NCI-H1048 (cell line): Measurements from ENCODE around the gene TULP1.

Experiments used
- DNase-seq: peaks from one replicate; lab custom pipeline; 2025; lab: John Stamatoyannopoulos, UW

Gene TULP1

DNA sequence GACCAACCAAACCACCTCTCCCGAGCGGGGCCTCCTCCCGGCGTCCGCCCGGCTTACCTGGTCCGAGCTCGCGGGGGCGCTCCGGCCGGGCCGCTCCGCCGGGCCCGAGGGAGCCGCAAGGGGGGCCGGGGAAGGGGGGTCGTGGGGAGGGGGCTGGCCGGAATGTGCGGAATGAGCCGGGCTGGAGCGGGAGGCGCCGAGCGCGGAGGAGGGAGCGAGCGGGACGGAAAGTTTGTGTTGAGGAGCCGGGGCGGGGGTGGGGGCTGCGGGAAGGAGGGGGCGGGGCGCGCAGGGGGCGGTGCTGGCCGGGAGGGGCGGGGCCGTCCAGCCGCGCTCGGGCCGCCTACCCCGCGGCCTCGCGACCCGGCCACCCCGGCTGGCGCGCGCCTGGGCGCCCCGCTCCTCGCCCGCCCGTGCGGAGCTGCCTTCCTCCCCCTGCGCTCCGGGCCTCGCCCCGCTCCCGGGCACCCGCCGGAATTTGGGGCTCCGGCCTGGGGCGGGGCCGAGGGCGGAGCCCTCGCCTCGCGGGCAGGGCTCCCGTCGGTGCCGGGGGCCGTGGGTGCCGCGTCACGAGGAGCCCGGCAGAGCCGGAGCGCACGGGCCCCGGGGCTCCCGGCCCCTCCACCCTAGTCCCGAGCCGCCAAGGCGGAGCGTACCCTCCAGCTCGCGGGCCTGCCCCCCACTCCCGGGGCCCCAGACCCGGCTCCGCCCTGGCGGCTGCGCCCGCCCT, 15.7 kb downstream of the TULP1 start, which contains the start of gene TEAD3:
TSS of gene TEAD3 (minus strand) at position 239 of the 730 bp plus-strand sequence.
- DNase-seq: no peak

DNA sequence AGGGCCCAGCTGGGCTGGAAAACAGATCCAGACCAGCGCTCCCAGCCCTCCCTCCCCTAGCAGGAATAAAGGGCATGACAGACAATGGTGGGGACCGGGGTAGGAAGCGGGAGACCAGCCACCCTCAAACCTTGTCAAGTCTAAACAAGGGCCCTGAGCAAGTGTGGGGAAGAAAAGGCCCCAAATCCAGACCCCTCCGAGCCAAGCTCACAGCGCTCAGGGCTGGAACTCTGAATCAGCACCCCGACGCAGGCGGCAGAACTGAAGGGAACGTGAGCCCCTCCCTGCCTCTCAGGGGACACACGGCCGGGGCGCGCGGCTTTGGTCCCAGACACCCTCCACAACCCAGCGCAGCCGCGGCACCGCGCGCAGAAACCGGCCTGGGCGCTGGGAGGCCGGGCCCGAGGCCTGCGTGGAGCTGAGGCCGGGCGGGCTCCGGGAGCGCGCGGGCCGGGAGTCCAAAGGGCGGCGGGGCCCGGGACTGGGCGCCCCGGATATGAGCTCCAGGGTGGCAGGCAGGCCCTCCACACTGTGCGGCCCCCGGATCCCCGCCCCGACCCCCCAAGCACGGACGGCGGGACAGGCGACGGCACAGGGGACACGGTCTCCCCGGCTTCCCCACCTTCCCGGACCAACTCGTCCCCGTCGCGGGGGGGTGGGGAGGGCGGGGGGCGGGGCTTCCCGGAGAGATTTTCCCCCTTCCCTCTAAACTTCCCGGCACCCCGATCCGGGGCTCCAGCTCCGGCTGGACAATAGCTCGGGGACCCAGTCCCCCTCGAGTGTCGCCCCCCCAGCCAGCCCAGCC, 16.5 kb downstream of the TULP1 start:
- DNase-seq: no peak

DNA sequence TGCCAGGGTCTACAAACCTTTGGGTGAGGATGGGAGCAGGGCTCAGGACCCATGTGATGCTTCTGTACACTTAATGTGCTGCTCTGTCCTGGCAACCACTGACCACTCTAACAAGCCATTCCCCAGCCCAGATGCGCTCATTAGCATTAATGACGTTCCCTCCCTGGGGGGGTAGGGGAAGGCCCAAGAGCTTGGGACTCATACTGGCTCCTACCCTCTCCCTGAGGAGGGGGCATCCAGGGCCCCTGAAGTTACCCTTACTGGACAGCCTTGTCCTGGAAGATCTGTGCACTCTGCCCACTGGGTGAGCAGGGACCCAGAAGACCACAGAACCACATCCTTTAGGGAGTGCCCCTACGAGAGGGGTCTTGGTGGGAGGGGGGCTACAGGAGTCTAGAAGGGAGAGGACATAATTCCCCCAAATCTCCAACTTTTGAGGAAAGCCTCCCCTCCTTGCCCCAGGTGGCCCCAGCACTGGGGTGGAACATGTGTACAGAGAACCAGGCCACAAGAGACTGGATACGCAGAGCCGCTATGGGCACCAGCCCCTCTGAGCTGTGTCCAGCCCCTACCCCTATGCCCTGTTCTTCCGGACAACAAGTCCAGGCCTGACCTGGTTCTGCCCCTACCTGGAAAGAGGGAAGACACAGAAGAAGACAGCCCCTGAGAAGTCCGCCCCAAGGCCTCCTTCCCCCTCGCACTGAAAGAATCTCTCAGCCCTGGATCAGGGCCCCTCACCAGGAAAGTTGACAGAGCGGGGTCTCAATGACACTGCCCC, 17.2 kb downstream of the TULP1 start:
- DNase-seq: no peak

DNA sequence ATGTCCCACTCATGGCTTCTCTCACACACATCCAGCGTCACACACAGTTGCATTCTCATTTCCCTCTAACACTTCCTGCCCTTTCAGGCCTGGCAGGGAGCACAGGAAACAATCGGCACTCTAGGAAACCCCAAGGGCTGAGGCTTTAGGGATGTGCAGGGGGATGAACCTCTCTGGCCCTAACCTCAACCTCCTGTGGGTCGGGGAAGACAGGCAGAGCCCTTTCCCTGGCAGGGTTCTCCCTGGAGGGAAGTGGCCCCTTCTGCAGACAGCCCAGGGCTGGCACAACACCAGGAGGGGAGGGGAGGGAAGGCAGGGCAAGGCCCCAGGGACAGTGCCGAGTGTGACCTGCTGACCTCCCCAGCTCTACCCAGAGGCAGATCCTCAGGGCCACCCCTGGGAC, 18.5 kb downstream of the TULP1 start:
- DNase-seq: no peak

DNA sequence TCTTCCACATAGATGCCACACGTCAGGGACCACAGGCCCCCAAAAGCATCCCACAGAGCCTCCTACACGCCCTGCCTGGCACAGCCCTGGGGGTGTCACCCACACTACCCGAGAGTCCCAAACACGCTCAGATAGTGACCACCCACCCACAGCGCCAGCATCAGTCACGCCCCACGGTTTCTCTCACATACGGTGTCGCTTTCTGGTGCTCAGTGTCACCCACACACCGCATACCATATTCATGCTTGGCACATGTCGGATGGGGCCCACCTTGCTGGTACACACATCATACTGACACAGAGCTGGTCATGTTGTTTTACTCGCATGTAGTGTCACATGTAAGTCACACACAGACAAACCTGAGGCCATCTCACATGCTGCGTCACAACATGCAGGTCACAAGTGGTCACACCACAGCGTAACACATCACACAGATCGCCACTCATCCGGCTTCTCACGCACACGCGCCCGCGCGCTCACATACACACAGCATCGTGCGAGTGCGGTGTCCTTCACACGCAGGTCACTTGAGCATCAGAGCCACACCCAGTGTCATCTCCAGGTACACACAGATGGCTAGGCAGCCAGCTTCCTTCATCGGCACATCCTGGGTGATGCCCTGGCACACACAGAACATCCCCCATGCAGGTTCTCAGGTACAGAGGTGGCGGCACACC, 19.3 kb downstream of the TULP1 start:
- DNase-seq: no peak

- no peak for DNase-seq
Observed at GRCh38 chr6:35492974-35493284, 19.8 kb downstream of the TULP1 start.

- no peak for DNase-seq
Observed at GRCh38 chr6:35492258-35492973, 20.3 kb downstream of the TULP1 start.

GRCh38 chr6:35491558-35492257, 21.0 kb downstream of the TULP1 start:
- no peak for DNase-seq

DNA sequence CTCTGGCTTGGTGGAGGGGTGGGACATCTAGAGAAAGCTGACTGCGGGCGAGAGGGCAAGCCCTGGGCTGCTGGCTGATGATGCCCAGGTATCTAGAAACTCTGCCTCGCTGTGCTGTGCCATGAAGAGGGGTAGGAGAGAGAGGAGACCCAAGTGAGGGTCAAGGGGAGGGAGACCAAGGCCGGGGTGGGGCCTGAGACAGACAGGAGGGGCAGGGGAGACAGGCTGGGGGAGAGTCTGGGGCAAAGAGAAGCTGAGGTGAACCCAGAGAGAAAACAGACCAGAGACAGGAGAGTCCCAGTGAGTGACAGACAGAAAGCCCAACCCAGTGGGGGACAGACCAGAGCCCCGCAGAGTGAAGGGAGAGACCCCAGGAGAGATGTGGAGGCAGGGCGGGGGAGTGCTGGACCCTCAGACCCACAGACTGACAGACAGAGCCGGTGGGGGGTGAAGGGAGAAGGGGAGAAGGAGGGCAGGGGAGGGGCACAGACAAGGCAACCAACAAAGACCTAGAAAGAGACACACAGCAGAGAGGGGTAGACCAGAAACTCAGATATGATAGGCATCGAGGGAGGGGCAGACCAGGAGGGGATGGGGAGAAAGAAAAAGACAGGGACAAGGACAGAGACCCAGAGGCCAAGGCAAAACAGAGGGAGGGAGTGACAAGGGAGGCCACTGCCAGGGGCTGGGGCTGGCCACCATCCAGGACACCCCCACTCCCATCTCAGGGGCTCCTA, 21.7 kb downstream of the TULP1 start:
- DNase-seq: no peak

GRCh38 chr6:35489995-35490791, 22.5 kb downstream of the TULP1 start:
- DNase-seq: no peak

GRCh38 chr6:35489066-35489465, 23.6 kb downstream of the TULP1 start:
- no peak for DNase-seq

DNA sequence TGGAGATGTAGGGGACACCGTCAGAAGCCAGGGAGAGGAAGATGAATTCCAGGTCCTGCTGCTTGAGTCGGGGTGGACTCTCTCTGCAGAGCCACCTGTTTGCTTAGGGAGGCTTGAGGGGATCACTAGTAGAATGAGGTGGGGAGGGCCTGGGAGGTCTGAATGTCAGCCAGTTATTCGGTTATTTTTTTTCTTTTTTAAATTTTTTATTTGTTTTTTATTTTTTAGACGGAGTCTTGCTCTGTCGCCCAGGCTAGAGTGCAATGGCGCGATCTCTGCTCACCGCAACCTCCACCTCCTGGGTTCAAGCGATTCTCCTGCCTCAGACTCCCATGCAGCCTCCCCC, 24.2 kb downstream of the TULP1 start:
- no peak for DNase-seq

GRCh38 chr6:35487658-35488516, 24.8 kb downstream of the TULP1 start:
- no peak for DNase-seq

DNA sequence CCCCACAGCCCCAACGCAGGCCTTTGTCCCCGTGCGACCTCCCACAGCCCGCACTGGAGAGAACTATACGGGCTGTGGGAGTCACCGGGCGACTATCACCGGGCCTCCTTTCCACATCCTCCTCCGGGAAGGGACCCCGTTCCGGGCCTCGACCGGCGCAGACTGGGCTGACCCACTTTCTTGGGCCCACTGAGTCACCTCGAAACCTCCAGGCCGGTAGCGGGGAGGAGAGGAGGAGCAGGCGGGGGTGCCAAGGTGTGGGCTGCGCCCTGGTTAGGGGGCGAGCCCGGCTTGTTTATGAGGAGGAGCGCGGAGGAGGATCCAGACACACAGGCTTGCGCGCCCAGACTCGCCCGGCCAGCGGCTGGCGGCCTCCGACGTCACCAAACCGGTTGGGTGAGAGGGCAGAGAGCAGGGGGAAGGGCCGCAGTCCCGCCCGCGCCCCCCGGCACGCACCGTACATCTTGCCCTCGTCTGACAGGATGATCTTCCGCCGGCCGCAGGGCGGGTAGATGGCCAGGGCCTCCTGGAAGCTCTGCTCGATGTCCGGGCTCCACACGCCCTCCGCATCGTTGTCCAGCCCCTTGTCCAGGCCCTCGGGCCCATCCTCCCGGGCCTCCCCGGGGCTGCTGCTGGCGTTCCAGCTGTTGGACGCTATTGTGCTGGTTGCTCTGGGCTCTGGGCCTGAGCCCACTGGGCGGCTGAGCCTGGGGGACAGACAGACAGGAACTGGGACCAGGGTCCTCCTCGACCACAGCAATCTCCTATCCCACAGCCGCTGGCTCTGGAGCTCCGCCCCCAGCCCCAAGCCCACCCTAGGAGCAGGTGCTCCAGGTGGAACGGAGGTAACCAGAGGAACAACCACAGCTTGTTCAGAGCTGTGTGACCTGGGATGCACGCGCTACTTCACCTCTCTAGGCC, 26.4 kb downstream of the TULP1 start:
- no peak for DNase-seq

- DNase-seq: no peak
Observed at GRCh38 chr6:35485402-35485877, 27.3 kb downstream of the TULP1 start.

DNA sequence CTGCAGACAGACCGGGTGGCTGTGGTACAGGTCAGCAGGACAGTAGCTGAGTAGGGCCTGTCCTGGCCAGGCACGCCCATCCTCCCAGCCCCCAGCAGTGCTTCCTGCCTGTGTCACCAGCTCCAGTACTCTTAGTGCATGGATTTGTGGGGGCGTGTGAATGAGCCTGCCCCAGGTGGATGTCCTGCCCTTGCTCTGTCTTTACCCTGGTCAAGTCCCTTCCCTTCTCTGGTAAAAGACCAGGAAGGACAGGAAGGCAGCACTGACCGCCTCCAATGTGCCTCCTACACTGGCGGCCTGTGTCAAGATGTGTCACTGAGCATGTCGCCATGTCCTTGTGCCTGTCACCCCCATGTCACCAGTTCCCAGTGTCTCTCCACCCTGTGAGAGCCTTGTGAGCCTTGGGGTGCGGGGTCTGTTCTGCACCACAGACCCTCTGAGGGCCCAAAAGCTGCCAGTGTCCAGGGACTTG, 27.7 kb downstream of the TULP1 start:
- DNase-seq: no peak
